ENCODE data around the gene PPP1R16B. TPM values are rescaled to one million over a fixed set of nuclear protein-coding genes. Genes with fewer than 3 reads are reported as not detected.
A peak's percentile ranks its signal among the peaks of the same experiment; 100 is the strongest.

PPP1R16B gene
- total RNA-seq, 2 donors from 2014 or later, result 45.6 to 60.9 TPM

DNA sequence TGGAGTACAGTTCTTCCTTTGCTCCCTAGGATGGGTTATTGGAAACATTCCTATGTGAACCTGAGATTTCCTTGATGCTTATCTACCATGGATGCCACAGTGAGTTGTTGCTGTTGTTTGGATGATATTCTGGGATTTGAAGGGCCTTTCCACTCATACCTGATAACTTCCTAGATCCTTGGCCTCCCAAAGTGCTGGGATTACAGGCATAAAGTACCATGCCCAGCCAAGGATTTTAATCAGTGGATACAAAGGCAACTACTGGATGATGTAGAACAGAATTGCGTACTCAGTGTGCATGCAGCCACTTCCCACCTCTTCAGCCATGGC, 20.0 kb downstream of the PPP1R16B start:
- no peak overlapping the region for H3K4me3 Mint-ChIP-seq
- no peaks in the 10 kb centered on the region for H3K27me3 Mint-ChIP-seq
- no peak for DNase-seq
- H3K27ac Mint-ChIP-seq, result peak overlapping the region; percentile 72
- no peaks in the 10 kb centered on the region for H3K9me3 ChIP-seq (ENCODE audit: control insufficient read depth, low read length, poor library complexity, severe bottlenecking)
- H3K4me1 Mint-ChIP-seq, result peaks cover 60% of the 10 kb centered on the region
- no peaks in the 10 kb centered on the region for H3K36me3 Mint-ChIP-seq (ENCODE audit: low read depth)
- ATAC-seq, result no peak

DNA sequence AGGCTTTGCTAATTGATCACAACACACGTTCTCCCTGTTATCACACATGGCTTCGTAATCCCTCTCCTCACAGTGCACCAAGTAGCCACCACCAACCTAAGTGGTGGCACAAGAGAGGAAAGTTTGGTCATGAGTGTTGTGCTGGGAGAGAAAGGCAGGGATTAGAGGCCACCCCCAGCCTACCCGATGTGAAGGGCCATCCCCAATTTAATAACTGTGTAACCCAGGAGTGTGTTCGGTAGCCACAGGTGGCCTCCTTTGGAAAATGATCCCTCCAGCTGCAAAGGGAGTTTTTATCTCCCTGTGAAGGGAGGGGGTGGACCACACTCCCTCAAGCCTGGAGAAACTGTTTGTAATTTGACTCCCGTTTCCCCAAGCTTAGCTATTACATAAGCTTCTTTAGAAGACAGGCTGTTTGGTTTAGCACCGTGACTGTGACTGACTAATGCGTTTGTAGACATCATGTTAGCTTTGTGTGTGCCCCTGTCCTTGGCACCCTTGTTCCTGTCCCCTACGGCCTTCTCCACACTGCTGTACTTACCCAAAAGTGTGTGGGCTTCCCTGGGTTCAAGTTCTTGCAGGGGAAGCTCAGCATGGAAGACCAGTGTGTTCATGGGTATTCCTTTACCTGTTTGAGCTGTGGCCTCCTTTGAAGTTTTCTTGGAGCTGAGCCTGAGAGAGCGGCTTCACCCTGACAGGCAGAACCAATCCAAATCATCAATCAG, 20.6 kb downstream of the PPP1R16B start:
- Mint-ChIP-seq H3K4me3 (no peak overlapping the region), H3K27ac (peak overlapping the region; percentile 72), H3K27me3 (no peaks in the 10 kb centered on the region), H3K36me3 (ENCODE audit: low read depth) (no peaks in the 10 kb centered on the region), H3K4me1 (peaks cover 65% of the 10 kb centered on the region)
- H3K9me3 ChIP-seq (ENCODE audit: control insufficient read depth, low read length, poor library complexity, severe bottlenecking), result no peaks in the 10 kb centered on the region
- no peak for DNase-seq
- ATAC-seq, result no peak

DNA sequence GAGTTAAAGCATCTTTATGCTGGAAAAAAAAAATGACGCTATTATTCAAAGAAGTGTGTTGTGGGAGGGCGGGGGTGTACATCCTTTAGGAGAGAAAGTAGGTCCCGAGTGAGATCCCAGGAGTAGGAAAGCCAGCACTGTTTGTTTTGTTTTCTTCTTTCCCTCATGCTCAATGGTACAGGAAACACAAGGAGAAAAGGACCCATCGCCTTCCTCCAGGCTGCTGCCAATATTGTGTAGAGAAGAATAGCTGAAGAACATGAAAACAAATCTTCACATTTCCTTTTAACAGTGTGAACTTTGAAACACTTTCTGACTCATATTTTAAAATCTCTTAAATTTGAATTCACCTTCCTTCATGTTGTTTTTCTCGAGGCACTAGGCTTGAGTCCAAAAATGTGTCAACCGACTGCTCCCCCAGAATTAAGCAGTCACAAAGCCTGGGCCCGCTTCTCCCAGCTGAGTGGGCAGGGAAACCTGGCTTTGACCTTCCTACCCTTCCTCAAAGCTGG, 22.3 kb downstream of the PPP1R16B start:
- DNase-seq (no peak), ATAC-seq (no peak)
- peaks cover 70% of the 10 kb centered on the region for H3K4me1 Mint-ChIP-seq
- H3K27me3 Mint-ChIP-seq, result no peaks in the 10 kb centered on the region
- peak overlapping the region; percentile 87 for H3K27ac Mint-ChIP-seq
- H3K9me3 ChIP-seq (ENCODE audit: control insufficient read depth, low read length, poor library complexity, severe bottlenecking), result no peaks in the 10 kb centered on the region
- peak overlapping the region; percentile 77 for H3K4me3 Mint-ChIP-seq
- peaks cover 4% of the 10 kb centered on the region for H3K36me3 Mint-ChIP-seq (ENCODE audit: low read depth)

DNA sequence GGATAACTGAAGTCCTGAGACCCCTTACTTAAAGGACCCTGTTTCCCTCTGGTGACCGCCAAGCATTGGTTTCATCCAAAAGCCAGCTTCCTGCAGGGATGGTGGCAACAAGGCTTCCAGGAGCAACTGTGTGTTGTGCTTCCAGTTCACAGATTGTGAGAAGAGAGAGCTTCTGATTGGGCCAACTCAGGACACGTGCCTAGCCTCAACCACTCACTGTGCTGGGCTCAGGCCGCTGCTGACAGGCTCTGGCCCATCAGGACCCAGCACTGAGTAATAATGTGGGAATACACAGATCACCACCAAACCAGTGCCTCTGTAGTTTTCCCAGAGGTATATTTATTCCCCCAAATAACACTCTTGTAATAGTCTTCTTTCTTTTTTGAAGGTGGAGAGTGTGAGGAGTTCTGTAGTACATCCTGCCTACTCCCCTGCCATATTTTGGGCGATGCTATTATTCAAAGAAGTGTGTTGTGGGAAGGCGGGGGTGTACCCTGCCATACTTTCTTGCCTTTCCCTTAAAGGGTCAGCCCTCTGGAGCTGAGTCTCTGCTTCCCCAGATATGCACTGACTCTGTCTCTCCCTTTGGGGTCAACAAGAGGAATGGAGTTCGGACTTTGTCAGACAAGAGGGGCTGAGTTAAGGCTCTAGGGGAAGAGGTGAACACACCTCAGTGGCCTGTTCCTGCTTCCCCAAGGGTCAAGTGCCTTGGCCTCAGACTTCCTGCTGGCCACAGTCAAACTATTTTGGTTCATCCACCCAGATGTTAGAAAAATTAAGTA, 23.2 kb downstream of the PPP1R16B start:
- DNase-seq, result no peak
- Mint-ChIP-seq H3K4me1 (peaks cover 75% of the 10 kb centered on the region), H3K4me3 (no peak overlapping the region), H3K27ac (peak overlapping the region; percentile 87), H3K27me3 (no peaks in the 10 kb centered on the region), H3K36me3 (ENCODE audit: low read depth) (peaks cover 4% of the 10 kb centered on the region)
- no peak for ATAC-seq
- no peaks in the 10 kb centered on the region for H3K9me3 ChIP-seq (ENCODE audit: control insufficient read depth, low read length, poor library complexity, severe bottlenecking)

DNA sequence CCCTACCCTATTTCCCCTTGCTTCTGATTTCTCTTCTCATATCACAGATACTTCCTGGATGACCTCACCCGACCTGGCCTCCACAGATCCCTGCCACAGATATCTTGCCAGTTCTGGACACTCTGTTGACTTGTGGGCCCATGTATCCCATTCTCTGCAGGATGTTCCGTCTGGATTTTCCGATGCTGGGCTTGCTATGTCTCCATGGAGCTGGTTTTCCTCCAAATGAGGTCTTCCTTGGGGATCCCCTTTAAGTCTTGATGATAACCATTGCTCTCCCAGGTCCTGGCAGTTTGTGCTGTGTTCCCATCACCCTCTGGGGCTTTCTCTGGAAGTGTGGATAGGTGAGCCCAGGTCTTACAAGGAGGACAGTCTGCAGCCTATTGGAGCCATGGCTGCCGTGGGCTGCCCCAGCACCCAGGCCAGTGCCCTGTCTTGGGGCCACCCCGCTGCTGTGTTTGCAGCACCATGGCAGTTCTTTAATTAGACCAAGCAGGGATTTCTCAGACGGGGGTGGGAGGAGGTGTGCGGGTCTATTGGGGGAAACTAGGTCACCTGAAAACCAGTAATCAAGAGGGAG, 23.9 kb downstream of the PPP1R16B start:
- Mint-ChIP-seq H3K36me3 (ENCODE audit: low read depth) (peaks cover 4% of the 10 kb centered on the region), H3K27ac (peak overlapping the region; percentile 87), H3K4me3 (no peak overlapping the region)

DNA sequence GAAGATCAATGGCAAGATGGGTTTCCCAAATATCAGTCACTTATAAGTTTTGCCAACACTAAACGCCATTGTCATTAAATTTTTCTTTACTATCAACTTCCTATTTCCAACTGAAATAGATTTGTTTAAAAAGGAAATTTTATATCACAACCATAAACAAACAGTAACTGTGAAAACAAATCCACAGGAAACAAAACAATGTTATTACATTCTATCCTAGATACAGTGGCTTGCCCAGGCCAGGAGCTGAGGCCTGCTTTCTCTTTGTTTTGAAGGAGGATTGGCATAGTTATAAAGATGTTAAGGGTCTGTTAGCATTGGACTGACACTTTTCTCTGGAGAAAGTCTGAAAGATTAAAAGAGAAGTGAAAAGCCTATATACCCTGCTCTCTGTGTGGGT, 24.9 kb downstream of the PPP1R16B start:
- H3K4me1 Mint-ChIP-seq, result peaks cover 65% of the 10 kb centered on the region
- no peak for ATAC-seq
- peak overlapping the region; percentile 90 for H3K27ac Mint-ChIP-seq
- H3K4me3 Mint-ChIP-seq, result no peak overlapping the region
- H3K9me3 ChIP-seq (ENCODE audit: control insufficient read depth, low read length, poor library complexity, severe bottlenecking), result no peaks in the 10 kb centered on the region
- DNase-seq, result no peak
- H3K36me3 Mint-ChIP-seq (ENCODE audit: low read depth), result peaks cover 4% of the 10 kb centered on the region
- no peaks in the 10 kb centered on the region for H3K27me3 Mint-ChIP-seq

More for the DNA sequence above, 23.9 kb downstream of the PPP1R16B start:
- H3K9me3 ChIP-seq (ENCODE audit: control insufficient read depth, low read length, poor library complexity, severe bottlenecking), result no peaks in the 10 kb centered on the region
- DNase-seq (no peak), ATAC-seq (no peak)
- peaks cover 74% of the 10 kb centered on the region for H3K4me1 Mint-ChIP-seq
- no peaks in the 10 kb centered on the region for H3K27me3 Mint-ChIP-seq

DNA sequence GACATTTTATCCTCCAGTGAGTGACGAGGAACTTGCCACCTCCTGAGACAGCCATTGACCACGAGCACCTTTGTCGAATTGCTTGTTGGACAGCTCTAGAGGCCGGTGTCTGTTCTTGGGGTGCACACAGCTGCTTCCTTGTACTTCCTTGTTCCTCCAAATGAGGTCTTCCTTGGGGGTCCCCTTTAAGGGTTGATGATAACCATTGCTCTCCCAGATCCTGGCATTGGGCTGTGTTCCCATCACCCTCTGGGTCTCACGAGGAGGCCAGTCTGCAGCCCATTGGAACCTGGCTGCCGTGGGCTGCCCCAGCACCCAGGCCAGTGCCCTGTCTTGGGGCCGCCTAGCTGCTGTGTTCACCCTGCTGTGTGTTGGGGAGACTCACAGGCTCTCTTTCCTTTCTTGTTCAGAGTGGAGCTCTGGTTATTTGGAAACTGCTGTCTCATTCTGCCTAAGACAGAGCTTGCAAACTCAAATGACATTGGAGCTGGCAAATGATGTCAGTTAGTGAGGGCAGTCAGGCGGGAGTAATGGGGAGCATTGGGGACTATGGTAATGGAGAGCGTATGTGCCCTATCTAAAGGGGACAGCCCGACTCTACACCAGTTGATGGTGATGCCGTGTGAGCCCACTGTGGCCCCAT, 25.7 kb downstream of the PPP1R16B start:
- Mint-ChIP-seq H3K36me3 (ENCODE audit: low read depth) (peaks cover 4% of the 10 kb centered on the region), H3K4me1 (peaks cover 60% of the 10 kb centered on the region), H3K4me3 (no peak overlapping the region), H3K27me3 (no peaks in the 10 kb centered on the region), H3K27ac (peak overlapping the region; percentile 90)
- no peak for ATAC-seq
- DNase-seq, result no peak
- no peaks in the 10 kb centered on the region for H3K9me3 ChIP-seq (ENCODE audit: control insufficient read depth, low read length, poor library complexity, severe bottlenecking)

DNA sequence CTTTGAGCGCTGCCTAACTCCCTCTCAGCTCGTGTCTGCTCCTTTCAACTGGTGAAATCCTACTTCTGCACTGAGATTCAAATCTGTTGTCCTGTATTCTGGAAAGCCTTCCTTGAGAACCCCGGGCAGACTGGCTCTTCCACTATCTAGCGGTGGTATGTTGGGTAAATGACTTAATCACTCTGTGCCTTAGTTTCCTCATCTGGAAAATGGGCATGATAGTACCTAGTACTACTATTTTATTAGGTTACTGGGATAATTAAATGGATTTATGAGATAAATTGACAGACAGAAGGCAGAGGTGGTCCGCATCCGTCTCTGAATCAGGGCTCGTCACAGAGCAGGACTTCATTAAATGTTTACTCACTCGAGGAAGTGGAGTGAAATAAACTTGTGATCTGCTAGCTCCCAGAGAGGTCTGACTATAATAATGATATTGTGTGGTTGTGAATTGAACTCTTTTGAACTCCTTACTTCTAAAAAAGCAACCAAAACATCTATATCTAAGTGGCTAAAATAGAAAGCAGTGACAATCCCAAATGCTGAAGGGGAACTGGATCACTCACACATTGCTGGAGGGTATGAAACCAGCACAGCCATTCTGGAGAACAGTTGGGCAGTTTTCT, 26.6 kb downstream of the PPP1R16B start:
- peaks cover 57% of the 10 kb centered on the region for H3K4me1 Mint-ChIP-seq
- H3K9me3 ChIP-seq (ENCODE audit: control insufficient read depth, low read length, poor library complexity, severe bottlenecking), result no peaks in the 10 kb centered on the region
- no peak overlapping the region for H3K4me3 Mint-ChIP-seq
- H3K27me3 Mint-ChIP-seq, result no peaks in the 10 kb centered on the region
- no peak for ATAC-seq
- H3K36me3 Mint-ChIP-seq (ENCODE audit: low read depth), result peaks cover 7% of the 10 kb centered on the region
- H3K27ac Mint-ChIP-seq, result peak overlapping the region; percentile 90
- no peak for DNase-seq

DNA sequence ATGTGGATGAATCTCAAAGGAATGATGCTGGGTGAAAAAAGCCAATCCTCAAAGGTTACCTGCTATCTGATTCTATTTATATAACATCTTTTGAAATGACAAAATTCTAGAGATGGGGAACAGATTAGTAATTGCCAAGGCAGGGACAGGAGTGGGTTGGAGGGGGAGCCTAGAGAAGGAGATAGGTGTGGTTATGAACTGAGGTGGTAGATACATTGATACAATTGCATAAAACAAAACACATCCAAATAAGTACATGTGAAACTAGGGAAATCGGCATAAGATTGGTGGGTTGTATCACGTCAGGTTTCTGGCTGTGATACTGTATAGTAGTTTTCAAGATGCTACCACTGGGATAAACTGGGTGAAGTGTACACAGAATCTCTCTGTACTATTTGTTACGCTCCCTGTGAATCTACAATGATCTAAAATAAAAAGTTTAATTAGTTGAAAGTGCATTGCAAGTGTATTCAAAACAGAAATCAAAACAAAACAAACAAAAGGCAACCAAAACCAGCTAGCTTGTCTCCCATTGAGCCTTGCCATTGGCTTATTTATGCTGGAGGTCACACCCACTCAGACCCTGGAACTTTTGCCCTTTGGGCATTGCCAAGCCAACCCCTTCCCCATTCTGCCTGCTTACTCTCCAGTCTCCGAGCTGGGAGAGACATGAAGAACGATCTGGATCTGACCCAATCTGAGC, 27.8 kb downstream of the PPP1R16B start:
- no peaks in the 10 kb centered on the region for H3K9me3 ChIP-seq (ENCODE audit: control insufficient read depth, low read length, poor library complexity, severe bottlenecking)
- Mint-ChIP-seq H3K4me1 (peaks cover 47% of the 10 kb centered on the region), H3K27ac (peak overlapping the region; percentile 90), H3K36me3 (ENCODE audit: low read depth) (peaks cover 7% of the 10 kb centered on the region), H3K27me3 (no peaks in the 10 kb centered on the region), H3K4me3 (peak overlapping the region; percentile 68)
- ATAC-seq (peak; percentile 52), DNase-seq (no peak)

DNA sequence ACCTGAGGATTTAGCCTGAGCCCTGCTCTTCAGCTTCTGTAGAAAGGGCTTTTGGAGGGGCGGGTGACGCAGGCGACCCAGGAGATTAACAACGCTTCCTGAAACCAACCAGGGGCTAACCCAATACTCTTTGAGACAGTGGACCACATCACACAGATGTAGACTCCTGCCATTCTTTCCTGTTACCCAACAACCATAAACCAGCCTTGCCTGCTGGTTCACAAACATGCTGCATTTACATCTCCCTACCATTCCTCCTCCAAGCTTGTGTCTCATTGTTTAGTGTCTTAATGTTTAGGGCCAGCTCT, 28.3 kb downstream of the PPP1R16B start:
- ATAC-seq, result peak; percentile 85
- Mint-ChIP-seq H3K36me3 (ENCODE audit: low read depth) (peaks cover 7% of the 10 kb centered on the region), H3K4me1 (peaks cover 45% of the 10 kb centered on the region)

DNA sequence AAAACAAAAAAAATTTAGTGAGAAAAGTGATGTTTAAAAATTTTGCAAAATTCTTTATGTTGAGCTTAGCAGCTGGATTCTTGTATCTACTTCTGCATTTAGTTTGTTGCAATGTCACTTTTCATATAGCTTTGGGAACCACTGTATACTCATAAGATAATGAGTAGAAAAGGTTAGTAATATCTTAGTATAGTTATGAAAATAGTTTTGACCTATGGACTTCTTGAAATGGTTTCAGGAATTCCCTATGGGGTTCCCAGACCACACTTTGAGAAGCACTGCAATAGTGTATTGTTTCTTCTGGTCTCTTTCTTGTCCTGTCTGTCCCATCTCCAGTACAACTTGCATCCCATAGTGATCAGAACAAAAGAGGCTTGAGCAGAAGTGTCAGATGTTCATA, 29.4 kb downstream of the PPP1R16B start:
- H3K36me3 Mint-ChIP-seq (ENCODE audit: low read depth), result peaks cover 7% of the 10 kb centered on the region
- DNase-seq, result no peak
- no peak for ATAC-seq
- H3K4me1 Mint-ChIP-seq, result peaks cover 44% of the 10 kb centered on the region
- H3K4me3 Mint-ChIP-seq, result no peak overlapping the region
- no peaks in the 10 kb centered on the region for H3K9me3 ChIP-seq (ENCODE audit: control insufficient read depth, low read length, poor library complexity, severe bottlenecking)
- H3K27ac Mint-ChIP-seq, result peak overlapping the region; percentile 81
- H3K27me3 Mint-ChIP-seq, result no peaks in the 10 kb centered on the region

More for the DNA sequence above, 28.3 kb downstream of the PPP1R16B start:
- H3K27ac Mint-ChIP-seq, result peak overlapping the region; percentile 90
- no peaks in the 10 kb centered on the region for H3K27me3 Mint-ChIP-seq
- H3K4me3 Mint-ChIP-seq, result peak overlapping the region; percentile 68
- no peaks in the 10 kb centered on the region for H3K9me3 ChIP-seq (ENCODE audit: control insufficient read depth, low read length, poor library complexity, severe bottlenecking)
- peak in 2 of 3 donors; percentile 25 to 36 for DNase-seq

DNA sequence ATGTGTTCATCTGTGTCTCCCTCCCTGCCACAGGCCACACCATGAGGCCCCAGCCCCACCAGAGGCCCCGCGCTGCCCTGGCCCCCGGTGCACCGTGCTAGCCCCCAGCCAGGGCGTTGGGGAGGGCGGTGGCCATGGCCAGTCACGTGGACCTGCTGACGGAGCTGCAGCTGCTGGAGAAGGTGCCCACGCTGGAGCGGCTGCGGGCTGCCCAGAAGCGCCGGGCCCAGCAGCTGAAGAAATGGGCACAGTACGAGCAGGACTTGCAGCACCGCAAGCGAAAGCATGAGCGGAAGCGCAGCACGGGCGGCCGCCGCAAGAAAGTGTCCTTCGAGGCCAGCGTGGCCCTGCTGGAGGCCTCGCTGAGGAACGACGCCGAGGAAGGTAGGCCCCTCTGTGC, 30.3 kb downstream of the PPP1R16B start:
- DNase-seq, result no peak
- Mint-ChIP-seq H3K36me3 (ENCODE audit: low read depth) (peaks cover 7% of the 10 kb centered on the region), H3K4me1 (peaks cover 45% of the 10 kb centered on the region), H3K4me3 (no peak overlapping the region), H3K27ac (no peak overlapping the region), H3K27me3 (no peaks in the 10 kb centered on the region)
- no peak for ATAC-seq
- H3K9me3 ChIP-seq (ENCODE audit: control insufficient read depth, low read length, poor library complexity, severe bottlenecking), result no peaks in the 10 kb centered on the region

Data from T-helper 17 cell (primary cell).